HG02840 (cell line): Measurements from ENCODE around the gene CARTPT.

ENCODE experiments used
- ATAC-seq: cut with Tn5 transposase; IDR thresholded peaks from one replicate; pipeline ENCODE4 v1.9.1; 2021; ENCODE audit warnings: mild to moderate bottlenecking, moderate library complexity, moderate number of reproducible peaks; ENCODE audit not compliant: unreplicated experiment, low FRiP score

Gene CARTPT

GRCh38 chr5:71719063-71719964 is at the start of gene CARTPT:
Gene CARTPT, plus strand, starts transcription at chr5:71719275. Its CDS starts 19 bp downstream, at chr5:71719294.
- ATAC-seq, result no peak

GRCh38 chr5:71677977-71678376 is 41.1 kb upstream of the CARTPT start:
- no peak for ATAC-seq

- no peak for ATAC-seq
These were observed 39.4 kb upstream of the CARTPT start for GRCh38 chr5:71679714-71680113.

- no peak for ATAC-seq
These were observed 38.6 kb upstream of the CARTPT start for GRCh38 chr5:71680510-71680909.

GRCh38 chr5:71681296-71681695 is 37.8 kb upstream of the CARTPT start:
- no peak for ATAC-seq

- no peak for ATAC-seq
These were observed 34.8 kb upstream of the CARTPT start for GRCh38 chr5:71684309-71684708.

GRCh38 chr5:71693828-71694427 is 25.1 kb upstream of the CARTPT start:
- no peak for ATAC-seq

- no peak for ATAC-seq
These were observed 24.0 kb upstream of the CARTPT start for GRCh38 chr5:71695071-71695470.

- ATAC-seq, result no peak
These were observed 23.5 kb upstream of the CARTPT start for GRCh38 chr5:71695595-71695994.

GRCh38 chr5:71697967-71698366 is 21.1 kb upstream of the CARTPT start:
- ATAC-seq, result no peak

GRCh38 chr5:71699233-71699632 is 19.8 kb upstream of the CARTPT start:
- no peak for ATAC-seq

- no peak for ATAC-seq
These were observed 19.3 kb upstream of the CARTPT start for GRCh38 chr5:71699751-71700150.

GRCh38 chr5:71700803-71701202 is 18.3 kb upstream of the CARTPT start:
- no peak for ATAC-seq

- no peak for ATAC-seq
These were observed 17.7 kb upstream of the CARTPT start for GRCh38 chr5:71701407-71701806.

- ATAC-seq, result no peak
These were observed 15.1 kb upstream of the CARTPT start for GRCh38 chr5:71703941-71704340.

GRCh38 chr5:71705421-71705820 is 13.7 kb upstream of the CARTPT start:
- ATAC-seq, result no peak

- no peak for ATAC-seq
These were observed 12.2 kb upstream of the CARTPT start for GRCh38 chr5:71706906-71707305.

GRCh38 chr5:71711610-71712009 is 7.5 kb upstream of the CARTPT start:
- ATAC-seq, result no peak

- ATAC-seq, result no peak
These were observed 4.2 kb upstream of the CARTPT start for GRCh38 chr5:71714911-71715310.

- no peak for ATAC-seq
These were observed 8.9 kb downstream of the CARTPT start for GRCh38 chr5:71727978-71728377.

GRCh38 chr5:71731015-71731414 is 11.9 kb downstream of the CARTPT start:
- no peak for ATAC-seq

GRCh38 chr5:71732011-71732410 is 12.9 kb downstream of the CARTPT start:
- ATAC-seq, result no peak
